NB4 (cell line): ENCODE results near the gene TOP2A.

Experiments
- CTCF ChIP-seq: IDR thresholded peaks from one replicate; pipeline ENCODE4 v1.5.1; 2012; ENCODE audit warnings: low read depth, low read length
- MYC ChIP-seq: IDR thresholded peaks from 2 replicates; pipeline ENCODE4 v1.6.1; 2011; ENCODE audit warnings: low read depth, low read length

DNA sequence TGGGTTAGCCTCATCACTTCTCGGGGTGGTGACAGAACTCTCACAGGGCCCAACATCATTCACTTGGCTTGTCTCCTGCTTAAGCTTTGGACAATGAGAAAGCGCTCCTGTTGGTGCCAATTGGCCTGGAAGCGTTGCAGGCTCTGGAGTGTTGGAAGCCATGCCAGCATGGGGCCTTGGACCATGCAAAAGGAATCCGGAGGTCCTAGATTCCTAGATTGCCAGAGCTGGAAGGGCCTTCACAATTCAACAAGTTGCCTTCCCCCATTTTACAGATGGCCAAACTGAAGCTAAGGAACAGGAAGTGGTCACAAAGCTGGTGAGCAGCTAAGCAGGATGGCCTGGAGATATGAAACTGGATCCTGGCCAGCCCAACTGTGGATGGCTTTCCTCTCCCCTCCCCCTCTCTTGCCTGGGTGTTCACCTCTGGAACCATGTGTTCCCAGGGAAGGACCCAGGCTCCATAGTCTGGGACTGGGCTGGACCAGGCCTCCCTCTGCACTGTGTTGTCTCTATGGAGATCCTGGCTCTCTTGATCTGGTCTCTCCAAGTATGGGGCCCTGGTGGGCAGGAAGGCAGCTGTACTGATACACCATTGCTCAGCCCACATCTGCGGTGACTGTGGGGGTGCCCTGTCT is 19.5 kb upstream of the TOP2A start:
- no peak for TF ChIP-seq CTCF
- TF ChIP-seq MYC: no peak
